ENCODE measurements around the gene PORCN.
A peak's percentile ranks its signal among the peaks of the same experiment; 100 is the strongest.

Gene PORCN

GRCh38 chrX:48472225-48472624 lies 36.6 kb upstream of the PORCN start:
- H3K4me1 Mint-ChIP-seq: peaks cover 44% of the 10 kb centered on the region
- CTCF ChIA-PET: no interaction called here

GRCh38 chrX:48472851-48473703 lies 35.7 kb upstream of the PORCN start:
- H3K27ac Mint-ChIP-seq: no peak overlapping the region
- CTCF ChIA-PET: interaction anchor here (0.6 to 1.4 kb wide), 3 partner anchors 20 to 103 kb away, joined by 3 to 5 read pairs (median 4); no protein-coding TSS in a partner anchor
- peaks cover 44% of the 10 kb centered on the region for H3K4me1 Mint-ChIP-seq
- H3K4me3 Mint-ChIP-seq: no peak overlapping the region
- no peaks in the 10 kb centered on the region for H3K9me3 Mint-ChIP-seq
- no peak for DNase-seq
- H3K36me3 Mint-ChIP-seq: peaks cover 16% of the 10 kb centered on the region
- H3K27me3 Mint-ChIP-seq: no peaks in the 10 kb centered on the region

More at GRCh38 chrX:48472225-48472624, 36.6 kb upstream of the PORCN start:
- Mint-ChIP-seq H3K27me3 (no peaks in the 10 kb centered on the region), H3K27ac (no peak overlapping the region), H3K9me3 (no peaks in the 10 kb centered on the region), H3K4me3 (no peak overlapping the region), H3K36me3 (peaks cover 11% of the 10 kb centered on the region)
- DNase-seq: no peak

GRCh38 chrX:48473704-48473990 lies 35.1 kb upstream of the PORCN start:
- Mint-ChIP-seq H3K27me3 (no peaks in the 10 kb centered on the region), H3K27ac (no peak overlapping the region), H3K36me3 (peaks cover 21% of the 10 kb centered on the region), H3K4me1 (peaks cover 49% of the 10 kb centered on the region), H3K4me3 (no peak overlapping the region), H3K9me3 (no peaks in the 10 kb centered on the region)
- no peak for DNase-seq
- CTCF ChIA-PET: interaction anchor here (0.6 to 1.4 kb wide), 4 partner anchors 19 to 102 kb away, joined by 3 to 5 read pairs (median 4); partner anchors contain the start of gene RBM3

- H3K4me3 Mint-ChIP-seq: no peak overlapping the region
These were observed 34.7 kb upstream of the PORCN start for GRCh38 chrX:48474127-48474526.

GRCh38 chrX:48474581-48474980 lies 34.2 kb upstream of the PORCN start:
- peaks cover 49% of the 10 kb centered on the region for H3K4me1 Mint-ChIP-seq
- CTCF ChIA-PET: interaction anchor here (0.6 to 1.4 kb wide), 7 partner anchors 18 to 392 kb away, joined by 3 to 9 read pairs (median 4); partner anchors contain the start of genes RBM3 and TBC1D25
- peaks cover 23% of the 10 kb centered on the region for H3K36me3 Mint-ChIP-seq
- no peaks in the 10 kb centered on the region for H3K9me3 Mint-ChIP-seq
- H3K4me3 Mint-ChIP-seq: peak overlapping the region; percentile 94
- peak overlapping the region; percentile 97 for H3K27ac Mint-ChIP-seq
- H3K27me3 Mint-ChIP-seq: no peaks in the 10 kb centered on the region
- DNase-seq: no peak

More at GRCh38 chrX:48474127-48474526, 34.7 kb upstream of the PORCN start:
- H3K36me3 Mint-ChIP-seq: peaks cover 21% of the 10 kb centered on the region
- H3K9me3 Mint-ChIP-seq: no peaks in the 10 kb centered on the region
- peaks cover 51% of the 10 kb centered on the region for H3K4me1 Mint-ChIP-seq
- peak; percentile 62 for DNase-seq
- H3K27me3 Mint-ChIP-seq: no peaks in the 10 kb centered on the region
- H3K27ac Mint-ChIP-seq: no peak overlapping the region
- CTCF ChIA-PET: interaction anchor here (0.6 to 1.4 kb wide), 8 partner anchors 19 to 391 kb away, joined by 3 to 9 read pairs (median 4); partner anchors contain the start of genes RBM3 and TBC1D25

GRCh38 chrX:48475296-48475695 lies 33.5 kb upstream of the PORCN start:
- no peak for DNase-seq
- peaks cover 25% of the 10 kb centered on the region for H3K36me3 Mint-ChIP-seq
- H3K4me1 Mint-ChIP-seq: peaks cover 45% of the 10 kb centered on the region
- no peaks in the 10 kb centered on the region for H3K9me3 Mint-ChIP-seq
- peak overlapping the region; percentile 97 for H3K27ac Mint-ChIP-seq
- no peaks in the 10 kb centered on the region for H3K27me3 Mint-ChIP-seq
- H3K4me3 Mint-ChIP-seq: peak overlapping the region; percentile 94
- CTCF ChIA-PET: interaction anchor here (1.1 to 1.3 kb wide), 2 partner anchors 19 to 64 kb away, joined by 4 to 9 read pairs; partner anchors contain the start of gene TBC1D25

- CTCF ChIA-PET: no interaction called here
- Mint-ChIP-seq H3K4me1 (peaks cover 45% of the 10 kb centered on the region), H3K36me3 (peaks cover 30% of the 10 kb centered on the region), H3K27me3 (no peaks in the 10 kb centered on the region), H3K9me3 (no peaks in the 10 kb centered on the region), H3K4me3 (peak within 1 kb of the TSS; percentile 94), H3K27ac (peak within 1 kb of the TSS; percentile 97)
- peak; percentile 94 for DNase-seq
These were observed 32.8 kb upstream of the PORCN start, which contains the start of gene FTSJ1 for GRCh38 chrX:48475774-48476577. Gene FTSJ1 (plus strand): TSS chrX:48476199. CDS start chrX:48478048, 1,849 bp downstream.

GRCh38 chrX:48476919-48477318 lies 31.9 kb upstream of the PORCN start:
- Mint-ChIP-seq H3K4me1 (peaks cover 43% of the 10 kb centered on the region), H3K36me3 (peaks cover 32% of the 10 kb centered on the region), H3K4me3 (peak overlapping the region; percentile 94), H3K9me3 (no peaks in the 10 kb centered on the region), H3K27me3 (no peaks in the 10 kb centered on the region), H3K27ac (peak overlapping the region; percentile 97)
- no peak for DNase-seq
- CTCF ChIA-PET: no interaction called here

GRCh38 chrX:48477960-48478755 lies 30.6 kb upstream of the PORCN start:
- H3K4me3 Mint-ChIP-seq: peak overlapping the region; percentile 94
- CTCF ChIA-PET: no interaction called here
- peaks cover 43% of the 10 kb centered on the region for H3K4me1 Mint-ChIP-seq
- no peaks in the 10 kb centered on the region for H3K9me3 Mint-ChIP-seq
- H3K27ac Mint-ChIP-seq: no peak overlapping the region
- peaks cover 40% of the 10 kb centered on the region for H3K36me3 Mint-ChIP-seq
- no peak for DNase-seq
- H3K27me3 Mint-ChIP-seq: no peaks in the 10 kb centered on the region

GRCh38 chrX:48478806-48479205 lies 30.0 kb upstream of the PORCN start:
- DNase-seq: no peak
- Mint-ChIP-seq H3K27ac (no peak overlapping the region), H3K4me1 (peaks cover 43% of the 10 kb centered on the region), H3K4me3 (no peak overlapping the region), H3K36me3 (peaks cover 45% of the 10 kb centered on the region), H3K27me3 (no peaks in the 10 kb centered on the region), H3K9me3 (no peaks in the 10 kb centered on the region)
- CTCF ChIA-PET: no interaction called here

GRCh38 chrX:48480142-48480541 lies 28.6 kb upstream of the PORCN start:
- peaks cover 45% of the 10 kb centered on the region for H3K36me3 Mint-ChIP-seq
- no peak overlapping the region for H3K27ac Mint-ChIP-seq
- no peaks in the 10 kb centered on the region for H3K27me3 Mint-ChIP-seq
- CTCF ChIA-PET: interaction anchor here (1.2 kb wide), 1 partner anchor 14 kb away, joined by 3 read pairs; no protein-coding TSS in a partner anchor
- H3K4me1 Mint-ChIP-seq: peaks cover 32% of the 10 kb centered on the region
- H3K9me3 Mint-ChIP-seq: no peaks in the 10 kb centered on the region
- no peak for DNase-seq
- H3K4me3 Mint-ChIP-seq: no peak overlapping the region

- H3K9me3 Mint-ChIP-seq: no peaks in the 10 kb centered on the region
- H3K36me3 Mint-ChIP-seq: peaks cover 45% of the 10 kb centered on the region
- no peaks in the 10 kb centered on the region for H3K27me3 Mint-ChIP-seq
- H3K27ac Mint-ChIP-seq: no peak overlapping the region
- H3K4me3 Mint-ChIP-seq: no peak overlapping the region
- H3K4me1 Mint-ChIP-seq: peaks cover 29% of the 10 kb centered on the region
- DNase-seq: no peak
- CTCF ChIA-PET: interaction anchor here (1.2 kb wide), 1 partner anchor 14 kb away, joined by 3 read pairs; no protein-coding TSS in a partner anchor
These were observed 28.2 kb upstream of the PORCN start for GRCh38 chrX:48480583-48480982.

- Mint-ChIP-seq H3K27me3 (no peaks in the 10 kb centered on the region), H3K27ac (no peak overlapping the region), H3K4me1 (peaks cover 14% of the 10 kb centered on the region), H3K4me3 (no peak overlapping the region), H3K36me3 (peaks cover 39% of the 10 kb centered on the region), H3K9me3 (no peaks in the 10 kb centered on the region)
- DNase-seq: no peak
- CTCF ChIA-PET: no interaction called here
These were observed 26.3 kb upstream of the PORCN start for GRCh38 chrX:48482526-48482925.

Data from activated naive CD4-positive, alpha-beta T cell treated with anti-CD3 and anti-CD28 coated beads, Interleukin-2, amount 10 ng/mL, durations not matched to agents 7 days and 5 days (primary cell).